Liver (tissue), 9 donors: ENCODE results near the gene CD9. TPM values are rescaled to one million over a fixed set of nuclear protein-coding genes. Genes with fewer than 3 reads are reported as not detected.

ENCODE experiments used
- DNase-seq: peaks from one replicate; pipeline ENCODE4 v3.0.0-alpha.2; 2017; ENCODE audit warnings: low spot score
- H3K27ac ChIP-seq, 2 donors: one replicate each; pipeline ENCODE4 v1.7.0; 2013; ENCODE audit warnings: inconsistent platforms in 2 of 2, low read length in 2 of 2, control low read depth in 1 of 2, low read depth in 1 of 2, mild to moderate bottlenecking in 1 of 2
- H3K27me3 ChIP-seq, 4 donors: one replicate each; pipeline versions ENCODE4 v1.6.1 to v1.7.0; 2013; ENCODE audit warnings: low read length in 3 of 4, inconsistent platforms in 1 of 4, mild to moderate bottlenecking in 1 of 4, moderate library complexity in 1 of 4; ENCODE audit not compliant: control insufficient read depth in 4 of 4, insufficient read depth in 4 of 4
- H3K36me3 ChIP-seq, 4 donors: one replicate each; pipeline versions ENCODE4 v1.6.1 to v1.7.0; 2013; ENCODE audit warnings: low read length in 3 of 4, mild to moderate bottlenecking in 3 of 4, low read depth in 1 of 4, moderate library complexity in 1 of 4; ENCODE audit not compliant: control insufficient read depth in 4 of 4, insufficient read depth in 3 of 4
- H3K4me1 ChIP-seq, 4 donors: one replicate each; pipeline versions ENCODE4 v1.6.1 to v1.7.0; 2013; ENCODE audit warnings: low read length in 3 of 4, mild to moderate bottlenecking in 3 of 4, moderate library complexity in 1 of 4; ENCODE audit not compliant: control insufficient read depth in 4 of 4, insufficient read depth in 4 of 4
- H3K4me3 ChIP-seq, 3 donors: one replicate each; pipeline versions ENCODE4 v1.6.1 to v1.7.0; 2013; ENCODE audit warnings: low read length in 3 of 3, control low read depth in 1 of 3, low read depth in 1 of 3, mild to moderate bottlenecking in 1 of 3
- H3K9ac ChIP-seq, 2 donors: one replicate each; pipeline ENCODE4 v1.7.0; 2013; ENCODE audit warnings: low read length in 2 of 2, mild to moderate bottlenecking in 2 of 2, moderate library complexity in 2 of 2, control low read depth in 1 of 2, low read depth in 1 of 2
- H3K9me3 ChIP-seq, 4 donors: one replicate each; pipeline versions ENCODE4 v1.6.1 to v1.7.0; 2013; ENCODE audit warnings: low read length in 3 of 4; ENCODE audit not compliant: control insufficient read depth in 4 of 4
- FOXA1 ChIP-seq: IDR thresholded peaks from 2 replicates; pipeline ENCODE4 v1.6.1; 2016; ENCODE audit warnings: antibody characterized with exemption
- FOXA2 ChIP-seq: IDR thresholded peaks from 2 replicates; pipeline ENCODE4 v1.6.1; 2016; ENCODE audit warnings: antibody characterized with exemption
- GABPA ChIP-seq, 2 donors: IDR thresholded peaks in 1 of 2; conservative IDR thresholded peaks in 1 of 2; 2 replicates each; pipeline ENCODE4 v1.6.1; 2016; ENCODE audit warnings: antibody characterized with exemption in 2 of 2, mild to moderate bottlenecking in 1 of 2, moderate library complexity in 1 of 2
- HNF4A ChIP-seq, 2 donors: conservative IDR thresholded peaks; 2 replicates each; pipeline ENCODE4 v1.6.1; 2016; ENCODE audit warnings: antibody characterized with exemption in 2 of 2, mild to moderate bottlenecking in 2 of 2
- HNF4G ChIP-seq: IDR thresholded peaks from 2 replicates; pipeline ENCODE4 v1.6.1; 2016; ENCODE audit warnings: antibody characterized with exemption
- JUND ChIP-seq, 2 donors: IDR thresholded peaks; 2 replicates each; pipeline ENCODE4 v1.6.1; 2016; ENCODE audit warnings: antibody characterized with exemption in 2 of 2
- NR2F2 ChIP-seq: IDR thresholded peaks from 2 replicates; pipeline ENCODE4 v1.6.1; 2016; ENCODE audit warnings: antibody characterized with exemption
- RAD21 ChIP-seq, 2 donors: IDR thresholded peaks; 2 replicates each; pipeline ENCODE4 v1.6.1; 2016; ENCODE audit warnings: antibody characterized with exemption in 2 of 2, mild to moderate bottlenecking in 2 of 2
- RXRA ChIP-seq, 2 donors: IDR thresholded peaks; 2 replicates each; pipeline ENCODE4 v1.6.1; 2017 to 2018; ENCODE audit warnings: antibody characterized with exemption in 2 of 2, mild to moderate bottlenecking in 1 of 2
- SP1 ChIP-seq: IDR thresholded peaks from 2 replicates; pipeline ENCODE4 v1.6.1; 2018; ENCODE audit warnings: antibody characterized with exemption, mild to moderate bottlenecking
- TAF1 ChIP-seq: conservative IDR thresholded peaks from 2 replicates; pipeline ENCODE4 v1.6.1; 2016; ENCODE audit warnings: antibody characterized with exemption, mild to moderate bottlenecking
- YY1 ChIP-seq: IDR thresholded peaks from 2 replicates; pipeline ENCODE4 v1.6.1; 2016; ENCODE audit warnings: antibody characterized with exemption, mild to moderate bottlenecking
- WGBS: extraction: QIAGEN DNeasy Blood & Tissue Kit; methylation state at CpG from one replicate; pipeline ENCODE4 v1.1.7; 2013; 5-methylcytosine and 5-hydroxymethylcytosine counted together
- polyA plus RNA-seq, 2 donors: library from polyadenylated mRNA; stranded (reverse) in 1 of 2; unstranded in 1 of 2; fragments of 200-250 nt in 1 of 2; fragments of >200 nt in 1 of 2; fragmentation: Nextera tagmentation in 1 of 2; extraction: Ambion mirVana in 1 of 2; gene quantifications; one replicate each; pipeline versions ENCODE4 v1.2.1 to v1.2.3, GENCODE V29; 2013 to 2015
- total RNA-seq, 2 donors: library from RNA; depleted of rRNA; stranded (reverse); fragments of >200 nt; gene quantifications; one replicate each; pipeline ENCODE4 v1.2.3, GENCODE V29; 2014
- TF ChIP-seq, protein P1 (sequence below): IDR thresholded peaks from 2 replicates; pipeline ENCODE4 v1.6.1; 2016; ENCODE audit warnings: antibody characterized with exemption, mild to moderate bottlenecking
- TF ChIP-seq, protein P2 (sequence below): fragments of 150-350 bp; IDR thresholded peaks from 2 replicates; pipeline ENCODE4 v1.5.1; 2017; ENCODE audit warnings: improper control_type of control experiment, low read depth, low read length; ENCODE audit not compliant: missing input control
- TF ChIP-seq, protein P3 (sequence below): IDR thresholded peaks from 2 replicates; pipeline ENCODE4 v1.6.1; 2016; ENCODE audit warnings: antibody characterized with exemption
- TF ChIP-seq, protein P4 (sequence below): IDR thresholded peaks from 2 replicates; pipeline ENCODE4 v1.6.1; 2016; ENCODE audit warnings: antibody characterized with exemption
- donor health status: healthy.
- donor health status: healthy.
- donor health status: healthy.
- donor health status: healthy.
- donor health status: healthy.

Gene CD9
- total and polyA plus RNA-seq, 4 donors = 18.7 to 65.2 (median 32.4) TPM

DNA sequence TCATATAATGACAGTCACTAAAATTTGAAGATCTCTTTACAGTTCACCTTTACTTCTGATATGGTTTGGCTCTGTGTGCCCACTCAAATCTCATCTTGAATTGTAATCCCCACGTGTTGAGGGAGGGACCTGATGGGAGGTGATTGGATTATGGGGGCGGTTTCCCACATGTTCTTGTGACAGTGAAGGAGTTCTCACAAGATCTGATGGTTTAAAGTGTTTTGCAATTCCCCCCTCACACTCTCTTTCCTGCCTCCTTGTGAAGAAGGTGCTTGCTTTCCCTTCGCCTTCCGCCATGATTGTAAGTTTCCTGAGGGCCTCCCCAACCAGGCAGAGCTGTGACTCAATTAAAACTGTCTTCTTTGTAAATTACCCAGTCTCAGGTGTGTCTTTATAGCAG, 27.3 kb upstream of the CD9 start:
- TF ChIP-seq TAF1 (no peak), FOXA1 (no peak), RAD21 (IDR thresholded peaks at IDR 0.05) (no peak), NR2F2 (no peak), HNF4G (no peak), YY1 (no peak)
- TF ChIP-seq, protein P1, sequence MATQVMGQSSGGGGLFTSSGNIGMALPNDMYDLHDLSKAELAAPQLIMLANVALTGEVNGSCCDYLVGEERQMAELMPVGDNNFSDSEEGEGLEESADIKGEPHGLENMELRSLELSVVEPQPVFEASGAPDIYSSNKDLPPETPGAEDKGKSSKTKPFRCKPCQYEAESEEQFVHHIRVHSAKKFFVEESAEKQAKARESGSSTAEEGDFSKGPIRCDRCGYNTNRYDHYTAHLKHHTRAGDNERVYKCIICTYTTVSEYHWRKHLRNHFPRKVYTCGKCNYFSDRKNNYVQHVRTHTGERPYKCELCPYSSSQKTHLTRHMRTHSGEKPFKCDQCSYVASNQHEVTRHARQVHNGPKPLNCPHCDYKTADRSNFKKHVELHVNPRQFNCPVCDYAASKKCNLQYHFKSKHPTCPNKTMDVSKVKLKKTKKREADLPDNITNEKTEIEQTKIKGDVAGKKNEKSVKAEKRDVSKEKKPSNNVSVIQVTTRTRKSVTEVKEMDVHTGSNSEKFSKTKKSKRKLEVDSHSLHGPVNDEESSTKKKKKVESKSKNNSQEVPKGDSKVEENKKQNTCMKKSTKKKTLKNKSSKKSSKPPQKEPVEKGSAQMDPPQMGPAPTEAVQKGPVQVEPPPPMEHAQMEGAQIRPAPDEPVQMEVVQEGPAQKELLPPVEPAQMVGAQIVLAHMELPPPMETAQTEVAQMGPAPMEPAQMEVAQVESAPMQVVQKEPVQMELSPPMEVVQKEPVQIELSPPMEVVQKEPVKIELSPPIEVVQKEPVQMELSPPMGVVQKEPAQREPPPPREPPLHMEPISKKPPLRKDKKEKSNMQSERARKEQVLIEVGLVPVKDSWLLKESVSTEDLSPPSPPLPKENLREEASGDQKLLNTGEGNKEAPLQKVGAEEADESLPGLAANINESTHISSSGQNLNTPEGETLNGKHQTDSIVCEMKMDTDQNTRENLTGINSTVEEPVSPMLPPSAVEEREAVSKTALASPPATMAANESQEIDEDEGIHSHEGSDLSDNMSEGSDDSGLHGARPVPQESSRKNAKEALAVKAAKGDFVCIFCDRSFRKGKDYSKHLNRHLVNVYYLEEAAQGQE = no peak
- Histone ChIP-seq H3K36me3 (no peaks in the 10 kb centered on the region), H3K27me3 (no peaks in the 10 kb centered on the region), H3K27ac (no peak overlapping the region), H3K4me1 (no peaks in the 10 kb centered on the region), H3K4me3 (no peak overlapping the region), H3K9me3 (no peaks in the 10 kb centered on the region), H3K9ac (no peak overlapping the region)
- WGBS = 80% methylated on average over 4 of the region's 4 CpGs
- DNase-seq = no peak

DNA sequence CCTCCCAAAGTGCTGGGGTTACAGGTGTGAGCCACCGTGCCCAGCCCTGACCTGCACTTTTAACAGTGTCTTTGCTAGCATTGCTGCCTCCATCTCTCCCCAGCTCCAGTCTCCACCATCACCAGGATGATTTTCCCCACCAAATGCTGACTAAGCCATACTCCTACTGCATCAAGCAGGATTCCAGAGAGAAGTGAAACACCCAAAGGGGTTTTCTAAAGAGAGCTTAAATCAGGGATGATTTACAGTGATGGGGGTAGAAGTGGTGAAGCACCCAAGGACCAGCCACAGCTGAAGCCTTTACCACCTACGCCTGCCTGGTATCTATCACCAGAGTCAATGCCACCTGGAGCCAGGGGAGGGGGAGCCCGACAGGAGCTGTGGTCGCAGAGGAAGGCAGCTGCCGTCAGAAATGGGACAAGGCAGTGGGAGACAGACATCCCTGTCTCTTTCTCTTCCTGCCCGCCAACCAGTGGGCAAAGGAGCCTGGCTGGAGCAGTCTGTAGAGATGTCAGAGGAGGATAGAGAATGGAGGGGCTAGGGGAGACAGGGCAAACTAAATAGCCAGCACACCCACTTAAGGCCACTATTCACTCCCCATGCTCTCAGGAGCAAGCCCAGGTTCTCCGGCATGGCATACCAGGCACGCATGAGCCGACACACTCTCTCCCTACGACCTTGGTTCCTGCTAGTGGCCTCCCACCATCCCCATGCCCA, 22.4 kb upstream of the CD9 start:
- no peak overlapping the region for H3K27ac ChIP-seq
- no peak overlapping the region for H3K9ac ChIP-seq
- TF ChIP-seq FOXA1 = no peak
- TF ChIP-seq, protein P2, sequence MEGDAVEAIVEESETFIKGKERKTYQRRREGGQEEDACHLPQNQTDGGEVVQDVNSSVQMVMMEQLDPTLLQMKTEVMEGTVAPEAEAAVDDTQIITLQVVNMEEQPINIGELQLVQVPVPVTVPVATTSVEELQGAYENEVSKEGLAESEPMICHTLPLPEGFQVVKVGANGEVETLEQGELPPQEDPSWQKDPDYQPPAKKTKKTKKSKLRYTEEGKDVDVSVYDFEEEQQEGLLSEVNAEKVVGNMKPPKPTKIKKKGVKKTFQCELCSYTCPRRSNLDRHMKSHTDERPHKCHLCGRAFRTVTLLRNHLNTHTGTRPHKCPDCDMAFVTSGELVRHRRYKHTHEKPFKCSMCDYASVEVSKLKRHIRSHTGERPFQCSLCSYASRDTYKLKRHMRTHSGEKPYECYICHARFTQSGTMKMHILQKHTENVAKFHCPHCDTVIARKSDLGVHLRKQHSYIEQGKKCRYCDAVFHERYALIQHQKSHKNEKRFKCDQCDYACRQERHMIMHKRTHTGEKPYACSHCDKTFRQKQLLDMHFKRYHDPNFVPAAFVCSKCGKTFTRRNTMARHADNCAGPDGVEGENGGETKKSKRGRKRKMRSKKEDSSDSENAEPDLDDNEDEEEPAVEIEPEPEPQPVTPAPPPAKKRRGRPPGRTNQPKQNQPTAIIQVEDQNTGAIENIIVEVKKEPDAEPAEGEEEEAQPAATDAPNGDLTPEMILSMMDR = no peak
- TF ChIP-seq, protein P3, sequence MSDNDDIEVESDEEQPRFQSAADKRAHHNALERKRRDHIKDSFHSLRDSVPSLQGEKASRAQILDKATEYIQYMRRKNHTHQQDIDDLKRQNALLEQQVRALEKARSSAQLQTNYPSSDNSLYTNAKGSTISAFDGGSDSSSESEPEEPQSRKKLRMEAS = no peak
- TF ChIP-seq NR2F2 = no peak
- no peak for TF ChIP-seq TAF1
- TF ChIP-seq FOXA2 = no peak
- TF ChIP-seq JUND (IDR thresholded peaks at IDR 0.05) = no peak
- TF ChIP-seq RXRA (IDR thresholded peaks at IDR 0.05) = no peak
- no peak for TF ChIP-seq HNF4G
- TF ChIP-seq HNF4A (conservative IDR thresholded peaks at IDR 0.05) = no peak
- TF ChIP-seq, protein P1 = no peak
- TF ChIP-seq GABPA (IDR thresholded peaks at IDR 0.05 in 1 of 2, conservative IDR thresholded peaks at IDR 0.05 in 1 of 2) = no peak
- TF ChIP-seq, protein P4, sequence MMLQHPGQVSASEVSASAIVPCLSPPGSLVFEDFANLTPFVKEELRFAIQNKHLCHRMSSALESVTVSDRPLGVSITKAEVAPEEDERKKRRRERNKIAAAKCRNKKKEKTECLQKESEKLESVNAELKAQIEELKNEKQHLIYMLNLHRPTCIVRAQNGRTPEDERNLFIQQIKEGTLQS = no peak
- no peak for TF ChIP-seq SP1
- no peak for DNase-seq
- WGBS = 94% methylated on average over 10 of the region's 10 CpGs
- peaks cover 5 to 24% (median 14%) of the 10 kb centered on the region in 4 donors for H3K4me1 ChIP-seq
- H3K36me3 ChIP-seq = no peaks in the 10 kb centered on the region
- H3K9me3 ChIP-seq = no peaks in the 10 kb centered on the region
- H3K4me3 ChIP-seq = no peak overlapping the region
- no peaks in the 10 kb centered on the region for H3K27me3 ChIP-seq
